Esophagus (tissue), 2 donors: Measurements from ENCODE around the gene PRKN. TPM values are rescaled to one million over a fixed set of nuclear protein-coding genes. Genes with fewer than 3 reads are reported as not detected.

Source experiments
- H3K27ac ChIP-seq, 2 donors: one replicate each; pipeline ENCODE4 v1.5.1; 2013; ENCODE audit warnings: low read depth in 2 of 2, mild to moderate bottlenecking in 2 of 2, inconsistent platforms in 1 of 2, low read length in 1 of 2, moderate library complexity in 1 of 2
- H3K27me3 ChIP-seq, 2 donors: one replicate each; pipeline ENCODE4 v1.6.1; 2013; ENCODE audit warnings: low read length in 2 of 2, control low read depth in 1 of 2, mild to moderate bottlenecking in 1 of 2; ENCODE audit not compliant: insufficient read depth in 2 of 2, control insufficient read depth in 1 of 2
- H3K36me3 ChIP-seq, 2 donors: one replicate each; pipeline ENCODE4 v1.6.1; 2013; ENCODE audit warnings: low read length in 1 of 2; ENCODE audit not compliant: control insufficient read depth in 2 of 2, insufficient read depth in 2 of 2
- H3K4me1 ChIP-seq, 2 donors: one replicate each; pipeline ENCODE4 v1.6.1; 2013; ENCODE audit warnings: low read length in 1 of 2; ENCODE audit not compliant: control insufficient read depth in 2 of 2, insufficient read depth in 2 of 2
- H3K4me3 ChIP-seq, 2 donors: one replicate each; pipeline ENCODE4 v1.5.1; 2013; ENCODE audit warnings: low read length in 2 of 2, mild to moderate bottlenecking in 2 of 2, low read depth in 1 of 2, moderate library complexity in 1 of 2
- H3K9me3 ChIP-seq, 2 donors: one replicate each; pipeline ENCODE4 v1.6.1; 2013; ENCODE audit warnings: mild to moderate bottlenecking in 2 of 2, low read depth in 1 of 2, low read length in 1 of 2, moderate library complexity in 1 of 2; ENCODE audit not compliant: control insufficient read depth in 2 of 2, insufficient read depth in 1 of 2
- WGBS, 2 donors: extraction: QIAGEN DNeasy Blood & Tissue Kit; methylation state at CpG; one replicate each; pipeline ENCODE4 v1.1.7; 2013; 5-methylcytosine and 5-hydroxymethylcytosine counted together
- polyA plus RNA-seq, 2 donors: library from polyadenylated mRNA; stranded (reverse); fragments of 200-250 nt; gene quantifications; one replicate each; pipeline ENCODE4 v1.2.3, GENCODE V29; 2013
- donor health status: healthy with polysubstance abuse.
- donor health status: Bipolar disorder and iron deficiency.

PRKN gene
- polyA plus RNA-seq, 2 donors, result 0.28 to 0.45 TPM

DNA sequence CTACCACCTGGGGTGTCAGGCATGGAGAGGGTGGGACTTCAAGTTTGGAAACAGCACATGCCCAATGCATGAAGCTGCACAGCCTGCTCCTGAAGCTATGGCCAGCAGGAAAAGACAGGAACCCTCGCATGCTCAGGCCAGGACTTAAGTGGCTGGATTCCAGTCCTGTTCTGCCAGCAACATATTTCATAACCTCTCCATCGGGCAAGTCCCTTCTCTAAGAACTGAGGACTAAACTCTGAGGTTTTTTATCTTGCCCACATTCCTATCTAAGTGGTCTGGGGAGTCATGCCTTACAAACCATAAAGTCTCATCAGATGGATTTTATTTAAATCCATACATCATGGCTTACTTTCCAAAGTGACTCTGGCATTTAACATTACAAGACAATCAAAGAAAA, 1426.2 kb downstream of the PRKN start:
- no peaks in the 10 kb centered on the region for H3K9me3 ChIP-seq
- WGBS, 2 donors, result 23 to 42% methylated on average over 2 of the region's 2 CpGs
- H3K4me3 ChIP-seq, result no peak overlapping the region
- peaks cover 0 to 4% of the 10 kb centered on the region in 2 donors for H3K27me3 ChIP-seq
- H3K36me3 ChIP-seq, result no peaks in the 10 kb centered on the region
- no peaks in the 10 kb centered on the region for H3K4me1 ChIP-seq
- H3K27ac ChIP-seq, result no peak overlapping the region

DNA sequence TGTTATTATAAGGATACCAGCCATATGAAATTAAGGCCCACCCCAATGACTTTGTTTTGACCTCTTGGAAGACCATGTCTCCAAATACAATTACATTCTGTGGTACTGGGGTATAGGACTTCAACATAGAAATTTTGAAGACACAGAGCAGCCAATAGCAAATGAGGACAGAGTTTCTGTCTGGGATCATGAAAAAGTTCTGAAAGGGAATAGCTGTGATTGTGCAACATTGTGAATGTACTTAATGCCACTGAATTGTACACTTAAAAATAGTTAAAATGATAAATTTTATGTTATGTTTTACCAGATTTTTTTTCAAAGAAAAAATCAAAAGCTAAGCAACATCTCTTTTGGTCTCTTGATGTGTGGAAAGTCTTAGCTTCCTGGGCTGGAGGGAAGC, 1426.7 kb downstream of the PRKN start:
- no peak overlapping the region for H3K4me3 ChIP-seq
- H3K36me3 ChIP-seq, result no peaks in the 10 kb centered on the region
- no peak overlapping the region for H3K27ac ChIP-seq
- H3K27me3 ChIP-seq, result peaks cover 0 to 4% of the 10 kb centered on the region in 2 donors
- no peaks in the 10 kb centered on the region for H3K9me3 ChIP-seq
- H3K4me1 ChIP-seq, result no peaks in the 10 kb centered on the region

DNA sequence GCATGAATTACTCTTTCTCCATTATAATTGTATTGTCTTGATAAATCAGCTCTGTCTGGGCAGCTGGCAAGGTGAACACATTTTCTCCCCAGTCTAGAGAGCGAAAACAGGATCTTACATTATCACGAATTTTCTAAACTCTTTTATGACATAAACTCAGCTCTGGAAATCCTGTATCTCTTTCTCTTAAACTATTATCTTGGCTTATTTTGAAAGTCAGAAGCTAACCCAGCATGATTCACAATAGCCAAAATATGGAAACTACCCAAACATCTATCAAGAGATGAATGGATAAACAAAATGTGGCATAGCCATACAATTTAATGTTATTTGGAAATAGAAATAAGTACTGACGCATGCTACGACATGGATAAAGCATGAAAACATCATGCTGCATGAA, 1427.8 kb downstream of the PRKN start:
- H3K4me3 ChIP-seq, result no peak overlapping the region
- no peaks in the 10 kb centered on the region for H3K4me1 ChIP-seq
- peaks cover 0 to 4% of the 10 kb centered on the region in 2 donors for H3K27me3 ChIP-seq
- WGBS, 2 donors, result 85 to 89% methylated on average over 4 of the region's 4 CpGs
- H3K36me3 ChIP-seq, result no peaks in the 10 kb centered on the region
- H3K27ac ChIP-seq, result no peak overlapping the region
- no peaks in the 10 kb centered on the region for H3K9me3 ChIP-seq

Other genes starting within 250 kb of the PRKN start
- under 1 TPM; 0.39 to 0.44 TPM for gene PACRG, start 208 bp upstream of the PRKN start, polyA plus RNA-seq